Measurements from ENCODE around the gene EXOC3. TPM values are rescaled to one million over a fixed set of nuclear protein-coding genes. Genes with fewer than 3 reads are reported as not detected.

Gene EXOC3
- total RNA-seq, 1 experiment from 2014 or later = 10.2 TPM

Other genes starting within 250 kb of the EXOC3 start
- 2.4 and 2.5 TPM in 2 replicates for gene CCDC127, start 225.0 kb upstream of the EXOC3 start, total RNA-seq (2014; rRNA removed; shearing (Covaris generic))
- 43.2 and 46.1 TPM in 2 replicates for gene SDHA, start 224.9 kb upstream of the EXOC3 start, total RNA-seq (2014; rRNA removed; shearing (Covaris generic))
- gene PDCD6, start 171.5 kb upstream of the EXOC3 start, total RNA-seq (2014; rRNA removed; shearing (Covaris generic)) = 40.1 and 43.8 TPM in 2 replicates
- gene AHRR, start 121.5 kb upstream of the EXOC3 start, total RNA-seq (2014; rRNA removed; shearing (Covaris generic)) = 0.15 and 0.20 TPM in 2 replicates
- 2.4 and 2.5 TPM in 2 replicates for gene SLC9A3, start 81.3 kb downstream of the EXOC3 start, total RNA-seq (2014; rRNA removed; shearing (Covaris generic))
- gene CEP72, start 169.2 kb downstream of the EXOC3 start, total RNA-seq (2014; rRNA removed; shearing (Covaris generic)) = 8.1 and 9.8 TPM in 2 replicates

All from SJCRH30 (cell line).